ENCODE data around the gene GUCA2A.
A peak's percentile ranks its signal among the peaks of the same experiment; 100 is the strongest.

The GUCA2A gene

GRCh38 chr1:42152907-42153600 is 11.5 kb downstream of the GUCA2A start, which contains the start of gene GUCA2B:
TSS of gene GUCA2B (plus strand) at chr1:42153410. CDS start at chr1:42153451, 41 bp downstream.
- no peak for DNase-seq

GRCh38 chr1:42152119-42152518 is 12.4 kb downstream of the GUCA2A start:
- no peak for DNase-seq

GRCh38 chr1:42150651-42151050 is 13.9 kb downstream of the GUCA2A start:
- no peak for DNase-seq

GRCh38 chr1:42148166-42148565 is 16.4 kb downstream of the GUCA2A start:
- no peak for DNase-seq

- DNase-seq, result peak; percentile 69
These were observed 17.8 kb downstream of the GUCA2A start for GRCh38 chr1:42146626-42147320.

- DNase-seq, result no peak
These were observed 18.6 kb downstream of the GUCA2A start for GRCh38 chr1:42145764-42146625.

GRCh38 chr1:42145389-42145716 is 19.2 kb downstream of the GUCA2A start:
- DNase-seq, result no peak

- DNase-seq, result no peak
These were observed 19.7 kb downstream of the GUCA2A start for GRCh38 chr1:42144711-42145388.

- no peak for DNase-seq
These were observed 20.4 kb downstream of the GUCA2A start for GRCh38 chr1:42143896-42144710.

GRCh38 chr1:42142894-42143675 is 21.5 kb downstream of the GUCA2A start:
- no peak for DNase-seq

GRCh38 chr1:42141978-42142377 is 22.6 kb downstream of the GUCA2A start:
- no peak for DNase-seq

- no peak for DNase-seq
These were observed 24.4 kb downstream of the GUCA2A start for GRCh38 chr1:42140191-42140590.

GRCh38 chr1:42139444-42139843 is 25.1 kb downstream of the GUCA2A start:
- DNase-seq, result no peak

GRCh38 chr1:42138586-42138985 is 26.0 kb downstream of the GUCA2A start:
- no peak for DNase-seq

- DNase-seq, result no peak
These were observed 26.8 kb downstream of the GUCA2A start for GRCh38 chr1:42137766-42138165.

- DNase-seq, result no peak
These were observed 28.1 kb downstream of the GUCA2A start for GRCh38 chr1:42136466-42136865.

- DNase-seq, result no peak
These were observed 29.1 kb downstream of the GUCA2A start for GRCh38 chr1:42135426-42135825.

GRCh38 chr1:42133809-42134526 is 30.6 kb downstream of the GUCA2A start:
- DNase-seq, result no peak

GRCh38 chr1:42133390-42133789 is 31.2 kb downstream of the GUCA2A start:
- DNase-seq, result no peak

GRCh38 chr1:42130061-42130660 is 34.4 kb downstream of the GUCA2A start:
- DNase-seq, result no peak

Measured in activated CD4-positive, alpha-beta T cell treated with anti-CD3 and anti-CD28 coated beads, Interleukin-2, amount 50 U/mL, for 1 hour (primary cell).